Esophagus mucosa (tissue), 1 donor: Measurements from ENCODE around the gene S100A12. TPM values are rescaled to one million over a fixed set of nuclear protein-coding genes. Genes with fewer than 3 reads are reported as not detected.

Source experiments
- total RNA-seq: library from RNA; stranded (reverse); gene quantifications from one replicate; pipeline ENCODE4 v1.2.4, GENCODE V29; 2023
- donor health status: DM: yes; HTN: yes; CAD: no.

The S100A12 gene
- total RNA-seq, 1 donor from 2014 or later = 65.2 TPM

Other genes starting within 250 kb of the S100A12 start
- 0.68 TPM for gene SPRR2G, start 224.7 kb downstream of the S100A12 start, total RNA-seq
- gene LELP1, start 172.2 kb downstream of the S100A12 start, total RNA-seq = not detected
- gene PRR9, start 158.0 kb downstream of the S100A12 start, total RNA-seq = not detected
- gene LORICRIN, start 115.9 kb downstream of the S100A12 start, total RNA-seq = not detected
- 31.3 TPM for gene PGLYRP3, start 62.7 kb downstream of the S100A12 start, total RNA-seq
- 14.5 TPM for gene PGLYRP4, start 26.8 kb downstream of the S100A12 start, total RNA-seq
- gene S100A9, start 17.8 kb downstream of the S100A12 start, total RNA-seq = 34,355 TPM
- gene S100A8, start 15.5 kb upstream of the S100A12 start, total RNA-seq = 27,439 TPM
- gene S100A7A, start 40.9 kb upstream of the S100A12 start, total RNA-seq = 24.6 TPM
- 5,647 TPM for gene S100A7, start 85.0 kb upstream of the S100A12 start, total RNA-seq
- gene S100A6, start 160.4 kb upstream of the S100A12 start, total RNA-seq = 976 TPM
- not detected for gene S100A5, start 165.3 kb upstream of the S100A12 start, total RNA-seq
- gene S100A4, start 170.2 kb upstream of the S100A12 start, total RNA-seq = 36.0 TPM
- 9.6 TPM for gene S100A3, start 173.6 kb upstream of the S100A12 start, total RNA-seq
- 4,166 TPM for gene S100A2, start 190.2 kb upstream of the S100A12 start, total RNA-seq
- 1,290 TPM for gene S100A16, start 237.5 kb upstream of the S100A12 start, total RNA-seq
- 1,938 TPM for gene S100A14, start 240.7 kb upstream of the S100A12 start, total RNA-seq